AG08396 (cell line): Measurements from ENCODE around the gene ABCB9.
"Not testable (repeated sequence)": the region's sequence is repeated elsewhere in the genome, so short reads cannot be mapped to it uniquely, and the experiment has no call there.

Source experiments
- DNase-seq: peaks from one replicate; pipeline ENCODE4 v3.0.0; 2012; ENCODE audit warnings: low spot score, mixed read lengths

Gene ABCB9

GRCh38 chr12:122963941-122964265 lies 2.4 kb downstream of the ABCB9 start:
- DNase-seq: peak; percentile 64

- no peak for DNase-seq
These were observed 4.5 kb downstream of the ABCB9 start for GRCh38 chr12:122961531-122962329.

- no peak for DNase-seq
These were observed 6.1 kb downstream of the ABCB9 start for GRCh38 chr12:122960193-122960569.

- no peak for DNase-seq
These were observed 6.6 kb downstream of the ABCB9 start for GRCh38 chr12:122959566-122960192.

- no peak for DNase-seq
These were observed 7.9 kb downstream of the ABCB9 start for GRCh38 chr12:122958198-122958888.

GRCh38 chr12:122956035-122956434 lies 10.2 kb downstream of the ABCB9 start:
- no peak for DNase-seq

GRCh38 chr12:122955156-122955555 lies 11.1 kb downstream of the ABCB9 start:
- no peak for DNase-seq

- peak; percentile 89 for DNase-seq
These were observed 14.0 kb downstream of the ABCB9 start for GRCh38 chr12:122951979-122952892.

GRCh38 chr12:122951406-122951805 lies 14.9 kb downstream of the ABCB9 start:
- no peak for DNase-seq

- DNase-seq: no peak
These were observed 16.2 kb downstream of the ABCB9 start for GRCh38 chr12:122949816-122950675.

- DNase-seq: no peak
These were observed 16.9 kb downstream of the ABCB9 start for GRCh38 chr12:122949405-122949804.

GRCh38 chr12:122948605-122949004 lies 17.7 kb downstream of the ABCB9 start:
- DNase-seq: no peak

GRCh38 chr12:122947352-122947792 lies 18.9 kb downstream of the ABCB9 start:
- DNase-seq: no peak

- DNase-seq: peak; percentile 98
These were observed 19.4 kb downstream of the ABCB9 start for GRCh38 chr12:122946690-122947341.

GRCh38 chr12:122944605-122945592 lies 21.4 kb downstream of the ABCB9 start:
- no peak for DNase-seq

GRCh38 chr12:122943196-122943595 lies 23.1 kb downstream of the ABCB9 start:
- DNase-seq: no peak

- DNase-seq: no peak
These were observed 23.6 kb downstream of the ABCB9 start for GRCh38 chr12:122942637-122943036.

GRCh38 chr12:122941351-122941750 lies 24.9 kb downstream of the ABCB9 start:
- DNase-seq: not testable (repeated sequence)

- no peak for DNase-seq
These were observed 27.1 kb downstream of the ABCB9 start for GRCh38 chr12:122939125-122939524.
